ENCODE results near the gene CHMP2A. TPM values are rescaled to one million over a fixed set of nuclear protein-coding genes. Genes with fewer than 3 reads are reported as not detected.
A peak's percentile ranks its signal among the peaks of the same experiment; 100 is the strongest.
"Not testable (repeated sequence)": the region's sequence is repeated elsewhere in the genome, so short reads cannot be mapped to it uniquely, and the experiment has no call there.

The CHMP2A gene
- polyA plus RNA-seq (ENCODE audit: insufficient read length) = 77.9 TPM

- DNase-seq = peak; percentile 97
Measured at GRCh38 chr19:58554494-58555368, at the start of gene CHMP2A. Gene CHMP2A (minus strand): TSS chr19:58555105. CDS start chr19:58554212, 893 bp downstream.

GRCh38 chr19:58586133-58586765 lies 31.3 kb upstream of the CHMP2A start:
- DNase-seq = no peak

- DNase-seq = no peak
Measured at GRCh38 chr19:58585442-58586132, 30.7 kb upstream of the CHMP2A start.

- no peak for DNase-seq
Measured at GRCh38 chr19:58584498-58585441, 29.9 kb upstream of the CHMP2A start.

GRCh38 chr19:58582985-58583384 lies 28.1 kb upstream of the CHMP2A start:
- no peak for DNase-seq

- peak; percentile 86 for DNase-seq
Measured at GRCh38 chr19:58581227-58582141, 26.6 kb upstream of the CHMP2A start.

GRCh38 chr19:58579473-58580142 lies 24.7 kb upstream of the CHMP2A start:
- no peak for DNase-seq

- DNase-seq = no peak
Measured at GRCh38 chr19:58578012-58578925, 23.4 kb upstream of the CHMP2A start.

- DNase-seq = not testable (repeated sequence)
Measured at GRCh38 chr19:58577581-58577980, 22.7 kb upstream of the CHMP2A start.

- peak; percentile 96 for DNase-seq
Measured at GRCh38 chr19:58575183-58576041, 20.5 kb upstream of the CHMP2A start.

- DNase-seq = no peak
Measured at GRCh38 chr19:58573658-58574164, 18.8 kb upstream of the CHMP2A start.

GRCh38 chr19:58572818-58573657 lies 18.1 kb upstream of the CHMP2A start, which contains the start of gene MZF1:
Gene MZF1 (minus strand): TSS chr19:58573335. CDS start chr19:58571389, 1,946 bp downstream.
- DNase-seq = peak; percentile 100

- DNase-seq = peak; percentile 42
Measured at GRCh38 chr19:58572026-58572817, 17.3 kb upstream of the CHMP2A start.

GRCh38 chr19:58571575-58571947 lies 16.7 kb upstream of the CHMP2A start:
- DNase-seq = no peak

GRCh38 chr19:58570770-58571574 lies 16.1 kb upstream of the CHMP2A start:
- no peak for DNase-seq
